Measurements from ENCODE around the gene GRAP2. TPM values are rescaled to one million over a fixed set of nuclear protein-coding genes. Genes with fewer than 3 reads are reported as not detected.

GRAP2 gene
- total and polyA plus RNA-seq, 9 of the 15 experiments (the other 6 are each of a cell fraction or from before 2014, with no cell fraction given): 4.8 to 88.7 (median 60.4) TPM

DNA sequence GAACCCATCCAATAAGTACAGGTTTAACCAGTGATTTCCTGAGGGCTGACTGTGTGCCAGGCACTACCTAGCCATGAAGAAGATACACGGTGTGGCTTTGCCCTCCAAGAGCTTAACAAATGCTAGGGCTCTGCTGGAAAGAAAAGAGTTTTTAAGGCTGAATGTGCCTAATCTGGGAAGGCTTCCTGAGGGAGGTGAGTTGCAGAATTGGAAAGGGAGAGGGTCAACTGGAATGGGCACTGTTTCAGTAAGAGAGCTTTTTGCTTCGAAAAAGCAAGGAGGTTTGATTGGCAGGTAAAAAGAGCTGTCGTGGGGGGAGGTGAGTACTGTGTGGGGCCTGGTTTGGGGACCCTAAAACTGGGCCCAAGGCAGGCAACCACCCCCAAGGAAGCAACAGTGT lies 96.5 kb downstream of the GRAP2 start (continued):
- TF ChIP-seq RBM25 (IDR thresholded peaks at IDR 0.05; ENCODE audit: low read depth, low read length, severe bottlenecking) (peak; percentile 33), ZNF436 (CRISPR knock-in tag; IDR thresholded peaks at IDR 0.05) (0 out of 2 replicates have a peak, but pooled peaks have one; percentile 60), ZNF274 (IDR thresholded peaks at IDR 0.05; ENCODE audit: borderline replicate concordance, low read depth, low read length) (no peak), SMARCE1 (IDR thresholded peaks at IDR 0.05) (no peak), RFX5 (IDR thresholded peaks at IDR 0.05; ENCODE audit: low read depth, low read length) (no peak)
- TF ChIP-seq, protein P1, sequence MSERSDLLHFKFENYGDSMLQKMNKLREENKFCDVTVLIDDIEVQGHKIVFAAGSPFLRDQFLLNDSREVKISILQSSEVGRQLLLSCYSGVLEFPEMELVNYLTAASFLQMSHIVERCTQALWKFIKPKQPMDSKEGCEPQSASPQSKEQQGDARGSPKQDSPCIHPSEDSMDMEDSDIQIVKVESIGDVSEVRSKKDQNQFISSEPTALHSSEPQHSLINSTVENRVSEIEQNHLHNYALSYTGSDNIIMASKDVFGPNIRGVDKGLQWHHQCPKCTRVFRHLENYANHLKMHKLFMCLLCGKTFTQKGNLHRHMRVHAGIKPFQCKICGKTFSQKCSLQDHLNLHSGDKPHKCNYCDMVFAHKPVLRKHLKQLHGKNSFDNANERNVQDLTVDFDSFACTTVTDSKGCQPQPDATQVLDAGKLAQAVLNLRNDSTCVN (CRISPR knock-in tag; IDR thresholded peaks at IDR 0.05): no peak
- TF ChIP-seq, protein P2, sequence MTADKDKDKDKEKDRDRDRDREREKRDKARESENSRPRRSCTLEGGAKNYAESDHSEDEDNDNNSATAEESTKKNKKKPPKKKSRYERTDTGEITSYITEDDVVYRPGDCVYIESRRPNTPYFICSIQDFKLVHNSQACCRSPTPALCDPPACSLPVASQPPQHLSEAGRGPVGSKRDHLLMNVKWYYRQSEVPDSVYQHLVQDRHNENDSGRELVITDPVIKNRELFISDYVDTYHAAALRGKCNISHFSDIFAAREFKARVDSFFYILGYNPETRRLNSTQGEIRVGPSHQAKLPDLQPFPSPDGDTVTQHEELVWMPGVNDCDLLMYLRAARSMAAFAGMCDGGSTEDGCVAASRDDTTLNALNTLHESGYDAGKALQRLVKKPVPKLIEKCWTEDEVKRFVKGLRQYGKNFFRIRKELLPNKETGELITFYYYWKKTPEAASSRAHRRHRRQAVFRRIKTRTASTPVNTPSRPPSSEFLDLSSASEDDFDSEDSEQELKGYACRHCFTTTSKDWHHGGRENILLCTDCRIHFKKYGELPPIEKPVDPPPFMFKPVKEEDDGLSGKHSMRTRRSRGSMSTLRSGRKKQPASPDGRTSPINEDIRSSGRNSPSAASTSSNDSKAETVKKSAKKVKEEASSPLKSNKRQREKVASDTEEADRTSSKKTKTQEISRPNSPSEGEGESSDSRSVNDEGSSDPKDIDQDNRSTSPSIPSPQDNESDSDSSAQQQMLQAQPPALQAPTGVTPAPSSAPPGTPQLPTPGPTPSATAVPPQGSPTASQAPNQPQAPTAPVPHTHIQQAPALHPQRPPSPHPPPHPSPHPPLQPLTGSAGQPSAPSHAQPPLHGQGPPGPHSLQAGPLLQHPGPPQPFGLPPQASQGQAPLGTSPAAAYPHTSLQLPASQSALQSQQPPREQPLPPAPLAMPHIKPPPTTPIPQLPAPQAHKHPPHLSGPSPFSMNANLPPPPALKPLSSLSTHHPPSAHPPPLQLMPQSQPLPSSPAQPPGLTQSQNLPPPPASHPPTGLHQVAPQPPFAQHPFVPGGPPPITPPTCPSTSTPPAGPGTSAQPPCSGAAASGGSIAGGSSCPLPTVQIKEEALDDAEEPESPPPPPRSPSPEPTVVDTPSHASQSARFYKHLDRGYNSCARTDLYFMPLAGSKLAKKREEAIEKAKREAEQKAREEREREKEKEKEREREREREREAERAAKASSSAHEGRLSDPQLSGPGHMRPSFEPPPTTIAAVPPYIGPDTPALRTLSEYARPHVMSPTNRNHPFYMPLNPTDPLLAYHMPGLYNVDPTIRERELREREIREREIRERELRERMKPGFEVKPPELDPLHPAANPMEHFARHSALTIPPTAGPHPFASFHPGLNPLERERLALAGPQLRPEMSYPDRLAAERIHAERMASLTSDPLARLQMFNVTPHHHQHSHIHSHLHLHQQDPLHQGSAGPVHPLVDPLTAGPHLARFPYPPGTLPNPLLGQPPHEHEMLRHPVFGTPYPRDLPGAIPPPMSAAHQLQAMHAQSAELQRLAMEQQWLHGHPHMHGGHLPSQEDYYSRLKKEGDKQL (CRISPR knock-in tag; IDR thresholded peaks at IDR 0.05; ENCODE audit: borderline replicate concordance): no peak

Measured in K562 (cell line).